HG03045 (cell line): ENCODE data around the gene DOCK4.

Experiments used
- ATAC-seq: cut with Tn5 transposase; IDR thresholded peaks from one replicate; pipeline ENCODE4 v1.9.1; 2021; ENCODE audit warnings: mild to moderate bottlenecking, moderate library complexity; ENCODE audit not compliant: unreplicated experiment

Gene DOCK4

DNA sequence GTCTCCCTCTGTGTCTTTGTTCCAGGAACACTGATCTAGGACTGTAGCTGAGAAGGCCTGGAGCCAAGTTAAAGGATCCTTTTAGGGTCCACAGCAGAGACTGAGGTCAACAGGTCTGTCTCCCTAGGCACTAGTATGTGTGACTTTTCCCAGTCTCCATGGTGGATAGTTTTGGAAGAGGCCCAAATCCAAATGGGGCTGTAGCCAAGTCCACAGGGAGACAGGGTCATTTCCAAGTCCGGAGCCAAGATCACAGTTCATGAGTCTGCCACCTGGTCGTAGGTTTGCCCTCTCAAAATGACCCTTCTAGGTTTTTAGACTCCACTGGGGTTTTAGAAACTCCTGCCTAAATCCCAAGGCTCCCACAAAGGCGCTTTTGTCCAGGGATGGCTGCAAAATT is 17.1 kb upstream of the DOCK4 start:
- no peak for ATAC-seq

GRCh38 chr7:112220877-112221434 is 14.8 kb upstream of the DOCK4 start:
- no peak for ATAC-seq

- ATAC-seq: no peak
These were observed 9.6 kb upstream of the DOCK4 start for GRCh38 chr7:112215787-112216186.

GRCh38 chr7:112214883-112215282 is 8.7 kb upstream of the DOCK4 start:
- no peak for ATAC-seq

GRCh38 chr7:112214268-112214667 is 8.1 kb upstream of the DOCK4 start:
- ATAC-seq: no peak

DNA sequence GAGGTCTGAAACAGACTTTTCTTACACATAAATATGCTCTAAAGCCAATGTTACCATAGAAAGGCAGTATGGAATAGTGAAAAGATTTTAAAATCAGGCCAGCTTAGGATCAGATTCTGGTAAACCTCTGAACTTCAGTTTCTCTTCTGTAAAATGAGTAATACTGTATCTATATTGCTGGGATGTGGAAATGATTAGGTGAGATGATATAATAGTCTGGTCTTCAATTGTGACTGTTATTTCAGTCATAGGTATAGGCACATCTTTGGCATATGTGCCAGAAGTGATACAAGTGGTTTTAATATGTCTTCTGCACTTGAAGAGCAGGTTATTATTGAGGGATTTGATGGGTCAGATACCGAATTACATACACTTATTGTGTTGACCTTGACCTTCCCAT is 7.5 kb upstream of the DOCK4 start:
- no peak for ATAC-seq

DNA sequence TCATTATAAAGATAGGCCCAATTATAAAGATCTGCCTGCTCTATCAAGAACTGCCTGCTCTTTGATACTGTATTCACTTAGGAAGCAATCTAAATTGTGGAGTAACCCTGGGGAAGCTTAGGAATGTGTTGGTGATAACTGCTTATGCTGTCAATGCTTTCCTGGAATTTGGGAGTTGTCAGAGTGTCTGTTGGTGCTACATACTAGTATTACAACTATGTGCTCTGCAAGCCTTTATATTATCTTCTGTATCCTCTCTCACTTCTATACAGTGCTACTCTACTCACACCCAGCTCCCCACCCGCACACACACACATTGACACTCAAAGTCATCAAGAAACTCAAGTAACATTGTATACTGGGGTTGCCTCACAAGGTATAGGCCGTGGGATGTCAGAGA is 6.4 kb upstream of the DOCK4 start:
- ATAC-seq: no peak

DNA sequence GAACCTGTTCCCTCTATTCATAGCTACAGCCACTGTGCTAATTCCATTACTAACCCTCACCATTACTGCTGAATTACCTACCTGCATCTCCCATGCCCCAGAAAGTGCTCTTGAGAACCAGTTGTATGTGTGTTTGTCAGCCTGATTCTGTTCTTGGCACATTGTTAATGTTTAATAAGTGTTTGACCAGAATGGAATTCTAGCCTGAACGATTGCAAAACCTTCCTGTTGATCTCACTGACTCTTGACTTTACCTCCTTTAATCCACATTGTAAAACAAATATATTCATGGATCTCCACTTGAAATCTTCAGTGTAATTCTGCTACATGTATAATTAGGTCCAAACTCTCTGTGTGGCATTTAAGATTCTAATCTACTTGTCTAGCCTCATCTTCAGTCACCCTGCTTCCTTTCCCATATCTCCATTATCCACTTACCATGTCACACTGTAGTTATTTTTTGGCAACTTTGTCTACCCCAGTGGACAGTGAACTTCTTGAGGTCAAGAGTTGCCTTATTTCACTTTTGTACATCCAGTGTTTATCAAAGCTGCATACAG is 5.2 kb upstream of the DOCK4 start:
- ATAC-seq: no peak

GRCh38 chr7:112207765-112208164 is 1.6 kb upstream of the DOCK4 start:
- no peak for ATAC-seq

GRCh38 chr7:112206991-112207592 is 893 bp upstream of the DOCK4 start:
- ATAC-seq: no peak

DNA sequence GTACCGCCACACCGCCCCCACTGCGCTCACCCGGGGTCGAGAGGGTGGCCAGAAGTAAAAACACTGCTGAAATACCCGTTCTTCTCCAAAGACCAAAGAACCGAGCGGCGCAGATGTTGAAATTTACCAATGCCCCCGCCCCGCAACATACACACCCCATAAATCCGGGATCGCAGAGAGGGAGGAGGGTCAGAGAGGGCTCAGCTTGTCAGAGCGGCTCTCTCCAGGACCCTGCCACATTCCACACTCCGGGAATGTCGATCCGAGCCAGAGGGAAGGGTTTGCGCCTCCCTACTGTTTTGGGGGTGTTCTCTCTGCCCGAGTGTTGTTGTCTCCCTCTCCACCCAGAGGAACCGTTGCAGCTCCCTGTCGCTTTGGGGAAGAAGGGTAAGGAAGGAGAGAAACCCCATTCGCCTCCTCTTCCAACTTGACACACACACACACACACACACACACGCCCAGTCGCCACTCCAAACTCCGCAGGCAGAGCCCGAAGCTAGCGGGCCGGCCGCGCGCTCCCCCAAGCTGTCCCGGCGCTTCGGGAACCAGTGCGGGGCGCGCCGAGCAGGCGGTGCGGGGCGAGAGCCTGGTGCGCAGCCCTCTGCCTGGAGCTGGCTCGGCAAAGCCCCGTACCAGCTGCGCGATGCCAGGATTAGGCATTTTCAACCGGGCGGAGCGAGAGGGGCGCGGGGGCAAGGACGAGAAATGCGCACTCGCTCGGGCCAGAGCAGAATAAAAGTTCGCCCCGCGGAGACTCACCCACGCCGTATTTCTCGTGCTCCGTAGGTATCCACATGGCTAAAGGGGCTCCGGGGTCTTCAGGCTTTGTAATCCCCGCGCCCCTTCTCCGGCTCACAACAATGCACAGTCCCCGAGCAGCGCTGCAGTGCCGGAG is 609 bp downstream of the DOCK4 start:
- peak; percentile 11 for ATAC-seq

GRCh38 chr7:112204499-112205342 is 1.5 kb downstream of the DOCK4 start:
- ATAC-seq: no peak

- no peak for ATAC-seq
These were observed 2.8 kb downstream of the DOCK4 start for GRCh38 chr7:112203365-112203739.

DNA sequence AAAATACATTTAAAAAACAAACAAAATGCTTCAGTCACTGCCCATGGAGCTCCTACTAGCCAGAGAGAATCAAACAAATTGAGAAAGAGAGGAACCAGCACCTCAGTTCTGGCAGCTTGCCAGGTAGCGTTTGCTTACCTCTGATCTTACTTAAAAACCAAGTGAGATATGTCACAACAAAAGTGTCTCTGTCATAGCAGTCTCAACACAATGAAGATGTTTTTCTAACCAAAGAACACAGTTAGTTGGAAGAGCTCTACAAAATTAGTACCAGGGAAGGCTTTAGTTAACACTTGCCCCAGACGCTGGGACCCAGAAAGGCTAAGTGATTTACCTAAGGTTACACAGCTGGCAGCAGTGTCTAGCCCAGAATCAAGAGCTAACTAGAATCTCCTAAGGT is 3.4 kb downstream of the DOCK4 start:
- ATAC-seq: no peak

DNA sequence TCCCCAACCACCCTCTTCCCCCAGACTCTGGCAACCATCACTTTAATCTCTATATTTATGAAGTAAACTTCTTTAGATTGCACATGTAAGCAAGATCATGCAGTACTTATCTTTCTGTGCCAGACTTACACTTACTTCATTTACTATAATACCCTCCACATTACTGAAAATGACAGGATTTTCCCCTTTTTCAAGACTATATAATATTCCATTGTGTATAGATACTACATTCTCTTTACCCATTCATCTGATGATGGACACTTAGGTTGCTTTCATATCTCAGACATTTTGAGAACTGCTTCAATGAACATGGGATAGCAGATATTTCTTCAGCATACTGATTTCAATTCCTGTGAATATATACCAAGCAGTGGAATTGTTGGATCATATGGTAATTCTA is 4.4 kb downstream of the DOCK4 start:
- ATAC-seq: no peak

GRCh38 chr7:112201411-112201810 is 4.8 kb downstream of the DOCK4 start:
- ATAC-seq: no peak

- no peak for ATAC-seq
These were observed 6.5 kb downstream of the DOCK4 start for GRCh38 chr7:112199672-112200071.

- no peak for ATAC-seq
These were observed 7.1 kb downstream of the DOCK4 start for GRCh38 chr7:112199035-112199655.

GRCh38 chr7:112197322-112197721 is 8.9 kb downstream of the DOCK4 start:
- ATAC-seq: no peak

DNA sequence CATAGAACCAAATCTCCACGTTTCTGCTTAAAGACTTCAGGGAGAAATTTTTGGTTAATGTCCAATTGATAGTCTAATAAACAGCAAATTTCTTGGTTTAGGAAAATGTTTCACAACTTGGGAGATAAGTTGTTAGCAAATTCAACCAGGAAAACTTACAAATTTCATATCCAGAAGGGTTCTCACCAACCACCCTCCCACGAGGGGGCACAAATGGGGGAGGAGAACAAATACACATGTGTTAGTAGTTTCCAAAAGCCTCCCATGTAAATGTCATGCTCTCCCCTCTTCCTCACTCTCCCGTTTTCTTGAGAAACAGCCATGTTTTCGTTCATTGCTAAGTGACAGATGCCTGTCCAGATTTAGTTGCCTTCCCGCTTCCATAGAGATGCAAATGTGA is 10.5 kb downstream of the DOCK4 start:
- ATAC-seq: no peak
